BJ (cell line): ENCODE data around the gene MLLT6. TPM values are rescaled to one million over a fixed set of nuclear protein-coding genes. Genes with fewer than 3 reads are reported as not detected.

ENCODE experiments used
- CTCF ChIA-PET: fragments of 350-600 bp; formaldehyde crosslinking; extraction: SDS; loops from one replicate; lab custom pipeline; 2021; ENCODE audit warnings: antibody characterized with exemption, inconsistent platforms; lab: Yijun Ruan, JAX
- POLR2A ChIA-PET: fragments of 300-600 bp; sonication (Branson Sonifier 250); formaldehyde crosslinking; extraction: SDS; loops from one replicate; lab custom pipeline; 2021; ENCODE audit warnings: antibody characterized with exemption; lab: Charles Lee
- DNase-seq: peaks from one replicate; pipeline ENCODE4 v3.0.0-alpha.2; 2011; ENCODE audit warnings: low read depth
- H3K27me3 ChIP-seq: 2 replicates; pipeline ENCODE4 v1.6.0; 2011; ENCODE audit warnings: low read length; ENCODE audit not compliant: control insufficient read depth, insufficient read depth
- H3K36me3 ChIP-seq: 2 replicates; pipeline ENCODE4 v1.5.1; 2011; ENCODE audit warnings: low read length; ENCODE audit not compliant: control insufficient read depth, insufficient read depth
- H3K4me3 ChIP-seq: 2 replicates; pipeline ENCODE4 v1.5.1; 2011; ENCODE audit warnings: low read depth, mild to moderate bottlenecking, control low read depth, low read length
- CTCF ChIP-seq: IDR thresholded peaks from 2 replicates; pipeline ENCODE4 v1.5.1; 2011; ENCODE audit warnings: low read depth, mild to moderate bottlenecking, control low read depth, inconsistent platforms, low read length, moderate library complexity; ENCODE audit not compliant: insufficient read depth
- polyA plus RNA-seq: library from polyadenylated mRNA; depleted of rRNA; stranded (reverse); fragments of >200 nt; gene quantifications from 2 replicates; pipeline ENCODE4 v1.2.3, GENCODE V29; 2011

The MLLT6 gene
- polyA plus RNA-seq, 1 experiment: 32.1 TPM

- ChIA-PET CTCF (interaction anchor here (1.0 to 3.6 kb wide), 3 partner anchors 8 to 150 kb away, joined by 3 to 26 read pairs (median 5); no protein-coding TSS in a partner anchor), POLR2A (no interaction called here)
- TF ChIP-seq CTCF: no peak
- Histone ChIP-seq H3K4me3 (no peak overlapping the region), H3K36me3 (no peaks in the 10 kb centered on the region), H3K27me3 (peaks cover 14% of the 10 kb centered on the region)
- DNase-seq: no peak
Measured at GRCh38 chr17:38659415-38659814, 45.7 kb upstream of the MLLT6 start.

- Histone ChIP-seq H3K4me3 (no peak overlapping the region), H3K27me3 (peaks cover 8% of the 10 kb centered on the region), H3K36me3 (no peaks in the 10 kb centered on the region)
- DNase-seq: no peak
- TF ChIP-seq CTCF: no peak
- ChIA-PET CTCF (interaction anchor here (0.7 to 1.6 kb wide), 4 partner anchors 27 to 151 kb away, joined by 3 to 5 read pairs (median 4); no protein-coding TSS in a partner anchor), POLR2A (no interaction called here)
Measured at GRCh38 chr17:38660097-38661025, 44.7 kb upstream of the MLLT6 start.

GRCh38 chr17:38663125-38663751, 41.8 kb upstream of the MLLT6 start:
- TF ChIP-seq CTCF: peak; percentile 89
- H3K27me3 ChIP-seq: peaks cover 9% of the 10 kb centered on the region
- no peaks in the 10 kb centered on the region for H3K36me3 ChIP-seq
- CTCF ChIA-PET: interaction anchor here (0.7 to 4.1 kb wide), 23 partner anchors 9 to 332 kb away, joined by 3 to 36 read pairs (median 4); no protein-coding TSS in a partner anchor
- no peak overlapping the region for H3K4me3 ChIP-seq
- POLR2A ChIA-PET: no interaction called here
- no peak for DNase-seq

- DNase-seq: no peak
- no peak for TF ChIP-seq CTCF
- peaks cover 12% of the 10 kb centered on the region for H3K27me3 ChIP-seq
- no peak overlapping the region for H3K4me3 ChIP-seq
- POLR2A ChIA-PET: no interaction called here
- CTCF ChIA-PET: interaction anchor here (0.8 to 4.1 kb wide), 22 partner anchors 8 to 333 kb away, joined by 3 to 36 read pairs (median 4); no protein-coding TSS in a partner anchor
- no peaks in the 10 kb centered on the region for H3K36me3 ChIP-seq
Measured at GRCh38 chr17:38663964-38664644, 41.0 kb upstream of the MLLT6 start.
